NCI-H460 (cell line): Measurements from ENCODE around the gene COMMD3. TPM values are rescaled to one million over a fixed set of nuclear protein-coding genes. Genes with fewer than 3 reads are reported as not detected.
"Not testable (repeated sequence)": the region's sequence is repeated elsewhere in the genome, so short reads cannot be mapped to it uniquely, and the experiment has no call there.

Experiments used
- DNase-seq: peaks from one replicate; pipeline ENCODE4 v3.0.0-alpha.2; 2016; ENCODE audit warnings: low read depth; ENCODE audit errors: extremely low read depth
- total RNA-seq: library from RNA; depleted of rRNA; stranded (reverse); fragments of >200 nt; shearing (Covaris generic); gene quantifications from 2 replicates; pipeline ENCODE4 v1.2.3, GENCODE V29; 2014

Gene COMMD3
- total RNA-seq, 1 experiment from 2014 or later = 35.6 TPM

DNA sequence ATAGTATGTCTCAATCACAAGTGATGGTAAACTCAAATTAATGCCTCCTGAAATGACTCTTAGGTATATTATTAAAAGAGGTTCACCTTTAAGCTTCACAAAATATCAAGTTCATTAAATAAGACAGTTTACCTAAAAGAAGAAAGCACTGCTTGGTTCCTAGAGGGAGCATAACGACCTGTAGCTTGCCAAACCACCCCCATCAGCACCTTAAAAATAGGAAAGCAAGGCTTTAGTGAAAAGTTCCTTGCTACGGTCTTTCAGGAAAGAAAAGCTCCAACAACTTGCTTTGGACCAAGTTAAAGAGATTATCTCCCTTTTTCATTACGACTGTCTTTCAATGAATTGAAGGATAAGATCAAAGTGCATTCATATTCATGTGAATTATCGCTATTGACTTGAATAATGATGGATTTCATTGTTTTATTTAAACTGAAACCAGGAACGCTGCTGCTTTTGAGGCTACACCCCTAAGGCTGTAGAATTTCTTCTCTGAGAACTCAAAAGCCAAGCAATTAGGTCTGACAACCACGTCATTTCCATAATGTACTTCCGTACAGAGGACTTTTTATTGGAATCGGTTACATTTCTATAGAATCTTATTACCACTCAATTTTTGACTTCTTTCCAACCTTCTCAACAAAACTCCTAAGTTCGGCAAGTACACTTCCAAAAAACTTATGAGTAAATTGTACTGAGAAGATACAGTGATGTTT, 22.2 kb downstream of the COMMD3 start:
- no peak for DNase-seq

DNA sequence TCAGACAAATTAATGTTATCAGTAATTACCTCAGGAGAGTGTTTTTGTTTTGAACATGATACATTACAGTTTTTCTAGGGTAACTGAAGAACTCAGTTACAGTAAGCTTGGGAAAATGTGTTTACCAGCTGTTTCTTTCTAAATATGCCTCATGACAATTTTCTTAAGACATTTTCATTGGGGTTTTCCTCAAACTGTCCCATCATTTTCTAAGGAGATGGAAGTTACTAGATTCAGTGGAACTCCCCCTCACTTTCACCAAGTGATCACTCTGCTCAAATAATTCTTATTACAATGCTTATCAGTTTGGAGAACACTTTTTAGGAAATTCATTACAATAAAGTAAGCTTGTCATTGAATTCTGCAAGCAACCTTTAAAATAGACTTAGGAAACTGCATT, 22.7 kb downstream of the COMMD3 start:
- no peak for DNase-seq

DNA sequence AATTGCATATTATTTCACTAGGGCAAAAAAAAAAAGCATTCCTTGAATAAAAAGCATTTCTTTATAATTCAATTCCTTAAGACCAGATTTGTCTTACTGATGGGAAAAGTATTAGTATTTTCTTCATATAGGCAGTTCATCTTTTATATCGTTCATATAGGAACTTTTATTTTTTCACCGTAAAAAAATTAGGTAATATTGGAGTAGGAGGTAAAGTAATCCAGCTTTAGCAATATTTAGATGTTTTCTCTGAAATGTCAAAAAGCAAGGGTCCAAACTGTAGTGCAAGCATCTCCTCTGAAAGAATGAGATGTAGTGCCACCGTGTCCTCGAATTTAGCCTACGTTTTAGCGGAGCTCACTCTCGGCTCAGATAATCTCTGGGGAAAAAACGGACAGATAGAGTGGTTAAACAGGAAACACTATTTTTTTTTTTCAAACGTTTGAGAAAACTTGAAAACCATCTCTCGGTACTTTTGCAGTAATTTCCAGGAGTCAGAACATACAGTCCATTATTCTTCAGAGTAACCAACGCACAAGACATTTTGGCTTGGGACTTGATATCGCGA, 23.7 kb downstream of the COMMD3 start:
- no peak for DNase-seq

DNA sequence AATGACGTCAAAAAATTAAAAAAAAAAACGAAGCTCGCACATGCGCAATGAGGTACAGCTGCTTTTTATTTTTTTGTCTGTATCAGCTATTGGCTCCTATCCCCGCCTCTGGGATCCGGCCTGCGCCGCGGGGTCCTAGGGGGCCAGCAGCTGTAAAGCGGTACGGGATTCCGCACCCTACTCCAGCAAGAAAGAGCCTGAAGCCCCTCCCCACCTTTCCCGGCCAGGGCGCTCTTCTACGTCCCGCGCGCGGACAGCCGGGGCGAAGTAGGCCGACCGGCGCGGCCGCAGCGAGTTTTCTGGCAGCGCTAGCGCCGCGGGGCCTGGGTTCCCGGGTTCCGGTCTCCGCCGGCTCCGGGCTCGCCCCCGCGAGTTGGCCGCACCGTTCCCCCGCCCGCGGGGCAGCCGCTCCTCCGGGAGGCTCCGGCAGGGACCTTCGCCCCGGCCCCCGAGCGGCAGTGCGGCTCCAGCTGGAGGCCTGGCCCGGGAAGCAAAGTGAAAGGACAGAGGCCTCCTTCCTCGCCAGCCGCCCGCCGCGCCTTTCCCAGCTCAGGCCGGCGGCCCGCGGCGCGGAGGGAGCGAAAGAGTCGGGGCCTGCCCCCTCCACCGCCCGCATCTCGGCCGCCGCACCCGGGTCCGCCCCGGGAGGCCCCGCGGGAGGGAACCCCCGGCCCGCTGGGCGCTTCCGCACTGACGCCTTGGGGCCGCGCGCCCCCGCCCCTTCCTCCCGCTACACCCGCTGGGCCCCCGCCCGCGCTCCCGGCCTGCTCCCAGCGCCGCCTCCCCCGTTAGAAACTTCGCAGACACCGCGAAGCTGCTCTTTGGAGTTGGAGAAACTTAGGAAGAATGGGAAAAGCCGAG, 24.4 kb downstream of the COMMD3 start:
- DNase-seq = peak; percentile 64

DNA sequence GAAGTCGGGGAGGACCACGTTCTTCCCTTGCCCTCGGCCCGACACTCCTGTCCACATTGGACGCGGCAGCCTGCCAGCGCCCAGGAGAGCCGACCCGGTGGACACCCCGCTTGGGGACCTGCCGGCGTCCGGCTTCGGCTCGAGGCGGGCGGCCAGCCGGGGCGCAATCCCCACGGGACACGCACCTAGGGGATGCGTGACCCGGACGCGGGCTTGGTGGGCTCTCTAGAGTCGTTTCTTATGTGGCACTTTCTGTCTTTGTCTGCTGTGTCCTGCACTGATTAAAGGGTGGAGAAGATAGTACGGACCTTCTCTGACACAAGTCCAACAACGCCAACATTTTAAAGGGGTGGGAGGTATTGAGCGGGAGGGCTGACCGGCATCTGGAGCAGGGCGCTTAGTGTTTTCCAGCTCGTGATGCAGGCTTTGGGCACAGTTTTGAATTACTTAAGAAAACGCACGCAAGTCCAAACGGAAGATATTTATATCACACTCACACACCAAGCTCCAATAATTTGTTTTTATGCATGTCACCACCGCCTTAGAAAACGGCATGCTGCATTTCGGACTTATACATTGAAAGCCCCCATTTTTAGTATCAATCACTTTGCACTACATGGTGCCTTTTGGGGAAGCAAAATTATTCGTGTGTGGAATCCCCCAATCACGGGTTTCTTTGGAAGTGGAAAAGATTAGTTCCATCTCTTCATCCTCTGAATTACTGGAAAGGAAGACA, 25.2 kb downstream of the COMMD3 start:
- DNase-seq = no peak

DNA sequence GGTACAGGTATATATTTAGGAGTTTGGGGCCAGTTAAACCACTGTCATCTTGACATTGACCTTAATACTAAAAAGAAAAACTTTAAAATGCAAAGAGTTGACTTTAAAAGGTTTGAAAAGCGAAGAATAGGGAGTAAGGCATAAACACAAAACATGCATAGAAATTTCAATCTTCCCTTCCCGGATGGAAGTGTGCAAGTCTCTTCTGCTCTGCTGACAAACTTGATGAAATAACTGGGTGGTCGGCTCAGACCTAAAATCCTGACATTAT, 25.7 kb downstream of the COMMD3 start:
- no peak for DNase-seq

DNA sequence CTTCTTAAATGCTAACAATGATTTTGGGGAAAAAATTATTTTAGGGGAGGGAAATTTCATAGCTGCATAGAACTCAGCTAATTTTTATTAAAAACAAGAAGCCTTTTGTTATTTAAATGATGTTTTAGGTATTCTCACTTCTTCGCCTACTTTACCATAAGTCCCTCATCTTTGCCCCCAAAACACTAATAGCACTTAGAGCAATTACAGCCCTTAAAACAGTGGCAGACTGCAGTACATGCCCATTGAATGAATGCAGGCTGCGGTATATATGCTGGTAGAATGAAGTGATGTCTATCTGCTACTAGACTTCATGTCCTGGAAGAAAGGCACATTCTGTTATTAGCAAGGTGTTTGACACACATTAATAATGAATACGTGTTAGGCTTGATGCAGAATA, 26.2 kb downstream of the COMMD3 start:
- no peak for DNase-seq

DNA sequence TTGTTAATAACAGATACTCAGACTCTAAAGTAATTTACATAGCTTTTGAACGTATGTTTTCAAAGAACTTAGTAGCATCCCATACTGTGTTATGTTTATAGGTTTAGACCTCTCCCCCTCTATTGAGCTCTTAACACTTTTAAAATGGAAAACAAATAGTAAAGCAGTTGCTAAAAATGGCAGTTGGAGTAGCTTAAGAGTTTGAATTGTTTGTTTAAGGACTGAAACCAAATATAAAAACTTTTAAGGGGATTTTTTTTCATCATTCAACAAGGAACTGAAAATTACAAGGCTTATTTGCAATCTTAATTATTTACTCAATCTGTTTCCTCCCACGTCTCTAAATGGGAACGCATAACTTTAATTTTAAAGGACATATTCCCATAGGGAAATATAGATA, 27.5 kb downstream of the COMMD3 start:
- DNase-seq = no peak

DNA sequence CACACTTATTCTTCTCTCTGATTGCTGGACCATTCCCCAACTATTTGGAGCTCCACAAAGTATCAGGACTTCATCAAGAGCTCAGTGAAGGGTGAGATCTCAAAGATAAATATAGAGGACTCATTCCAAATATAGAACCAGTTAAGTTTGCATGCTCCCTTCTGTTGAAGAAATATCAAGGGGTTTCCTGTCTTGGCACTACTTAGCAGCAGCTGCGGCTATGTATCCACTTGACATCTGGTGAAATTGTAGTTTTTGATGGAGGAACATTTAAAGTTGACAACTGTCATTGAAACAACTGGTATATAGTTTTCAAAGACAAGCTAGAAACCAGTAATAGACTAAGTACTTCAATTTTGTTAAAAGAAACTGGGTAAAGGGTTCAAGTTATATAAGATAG, 28.1 kb downstream of the COMMD3 start:
- DNase-seq = no peak

DNA sequence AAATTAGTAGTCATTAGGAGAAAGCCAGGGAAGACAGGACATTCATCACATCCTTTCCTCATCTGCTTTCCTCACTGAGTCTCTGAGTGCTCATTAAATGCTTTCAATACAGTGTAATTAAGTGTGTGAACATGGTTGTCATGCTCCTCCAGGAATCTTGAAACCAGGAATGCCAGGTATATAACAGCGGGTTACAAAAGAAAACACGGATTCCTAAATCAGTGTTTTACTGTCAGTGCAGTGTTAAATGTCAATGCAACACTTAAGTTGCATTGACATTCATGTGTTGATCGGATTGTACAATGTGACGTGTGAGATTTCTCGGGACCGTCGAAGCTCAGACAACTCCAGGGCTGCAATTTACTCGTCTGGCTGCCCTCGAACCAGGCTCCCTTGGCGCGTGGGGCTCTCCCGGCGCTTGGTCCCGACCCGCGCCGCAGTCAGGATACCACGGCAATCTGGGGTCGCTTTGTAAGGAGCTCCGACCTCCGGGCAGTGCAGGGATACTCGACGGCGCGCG, 28.7 kb downstream of the COMMD3 start:
- no peak for DNase-seq

DNA sequence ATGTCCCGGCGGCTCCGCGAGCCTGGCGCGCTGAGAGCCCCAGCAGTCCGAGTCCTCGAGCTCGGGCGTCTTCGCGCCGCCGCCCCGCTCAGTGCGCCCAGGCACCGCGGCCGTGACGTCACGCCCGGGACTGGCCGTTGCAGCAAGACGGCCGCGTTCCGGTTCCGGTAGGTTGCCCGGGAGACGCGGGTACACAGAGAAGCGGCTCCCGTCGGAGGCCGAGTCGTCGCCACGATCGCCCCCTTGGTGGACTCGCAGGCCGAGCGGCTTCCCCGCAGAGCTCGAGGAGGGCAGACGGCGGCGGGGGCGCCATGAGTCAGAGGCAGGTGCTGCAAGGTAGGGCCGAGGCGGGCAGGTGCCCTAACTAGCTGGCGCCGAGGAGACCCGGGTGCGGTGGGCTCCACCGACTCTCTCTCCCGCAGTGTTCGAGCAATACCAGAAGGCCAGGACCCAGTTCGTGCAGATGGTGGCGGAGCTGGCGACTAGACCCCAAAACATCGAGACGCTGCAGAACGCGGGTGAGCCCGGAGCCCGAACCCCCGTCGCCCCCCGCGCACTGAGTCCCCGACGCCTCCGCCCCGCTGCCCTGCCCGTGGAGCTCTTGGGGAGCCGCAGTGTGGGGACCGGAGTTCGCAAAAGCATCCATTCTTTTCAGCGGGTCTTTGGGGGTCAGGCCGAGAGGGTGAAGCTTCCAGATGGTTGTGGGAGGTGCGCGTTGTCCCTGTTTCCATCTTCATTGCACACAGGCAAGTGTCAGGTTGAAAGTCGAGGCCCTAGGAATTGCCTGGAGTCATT, 29.3 kb downstream of the COMMD3 start, which contains the start of gene SPAG6:
Gene SPAG6 (plus strand): TSS at position 196 of the 795 bp plus-strand sequence. CDS start 116 bp downstream, at position 312.
- no peak for DNase-seq

DNA sequence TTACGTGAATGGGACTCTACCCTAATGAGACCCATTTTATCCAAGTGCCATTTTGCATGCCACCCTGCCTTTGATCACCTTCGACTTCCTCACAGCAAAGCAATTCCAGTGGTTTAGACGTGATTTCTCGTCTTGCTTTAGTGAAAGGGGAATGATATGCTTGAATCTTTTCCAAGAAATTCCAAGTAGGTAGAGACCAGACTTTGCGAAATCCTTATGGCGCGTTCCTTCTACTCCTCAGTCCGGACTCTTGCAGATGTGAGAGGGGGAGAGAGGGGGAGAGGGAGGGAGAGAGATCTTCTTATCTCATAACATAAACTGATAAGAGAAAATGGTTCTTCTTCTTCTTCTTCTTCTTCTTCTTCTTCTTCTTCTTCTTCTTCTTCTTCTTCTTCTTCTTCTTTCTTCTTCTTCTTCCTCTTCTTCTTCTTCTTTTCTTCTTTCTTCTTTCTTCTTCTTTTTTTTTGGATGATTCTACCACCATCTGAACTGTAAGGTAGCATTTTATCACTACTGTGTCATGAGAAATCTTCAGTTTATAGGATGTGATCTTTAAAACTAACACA, 30.0 kb downstream of the COMMD3 start:
- DNase-seq = no peak

DNA sequence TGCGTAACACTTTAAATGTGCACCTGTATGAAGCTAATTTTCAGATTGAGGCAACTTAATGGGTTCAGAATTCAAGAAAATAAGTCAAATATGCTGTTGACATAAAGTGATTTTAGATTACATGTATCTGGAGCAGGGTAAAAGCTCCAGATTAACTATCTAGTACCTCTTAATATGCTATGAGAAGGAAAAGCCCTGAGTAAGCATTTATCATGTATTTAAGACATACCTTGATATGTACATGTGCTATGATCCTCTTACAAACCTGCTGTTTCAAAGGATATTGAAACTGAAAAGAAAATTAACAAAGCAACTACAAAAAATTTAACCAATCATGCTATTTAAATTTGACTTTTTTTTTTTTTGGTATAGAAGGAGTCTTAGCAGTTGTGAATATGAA, 33.6 kb downstream of the COMMD3 start:
- no peak for DNase-seq

DNA sequence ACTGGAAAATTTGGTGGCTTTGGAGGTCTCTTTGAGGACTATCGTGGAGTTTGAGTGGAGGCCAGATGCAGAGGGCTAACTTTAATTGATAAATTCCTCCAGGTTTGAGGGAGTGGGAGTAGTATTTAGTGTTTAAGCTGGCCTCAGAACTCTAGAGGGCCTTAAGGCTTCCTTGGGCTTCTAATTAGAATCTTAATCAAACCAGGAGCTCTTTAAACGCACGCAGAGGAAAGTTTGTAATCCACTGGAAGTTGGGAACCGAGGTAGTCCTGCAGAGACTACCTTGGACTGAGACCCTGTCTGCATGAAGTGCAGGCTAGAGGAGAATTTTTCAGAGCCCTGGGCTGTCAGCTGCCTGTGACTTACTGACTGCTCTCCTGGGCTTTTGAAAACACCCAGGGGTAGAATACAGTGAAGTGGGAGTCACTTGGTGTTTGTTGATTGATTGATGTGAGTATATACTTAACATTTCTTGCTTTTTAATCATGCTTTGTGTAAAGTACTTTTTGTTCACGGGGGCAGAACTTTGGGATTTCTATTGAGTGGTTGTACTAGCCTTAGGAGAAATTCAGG, 35.0 kb downstream of the COMMD3 start:
- DNase-seq = no peak

DNA sequence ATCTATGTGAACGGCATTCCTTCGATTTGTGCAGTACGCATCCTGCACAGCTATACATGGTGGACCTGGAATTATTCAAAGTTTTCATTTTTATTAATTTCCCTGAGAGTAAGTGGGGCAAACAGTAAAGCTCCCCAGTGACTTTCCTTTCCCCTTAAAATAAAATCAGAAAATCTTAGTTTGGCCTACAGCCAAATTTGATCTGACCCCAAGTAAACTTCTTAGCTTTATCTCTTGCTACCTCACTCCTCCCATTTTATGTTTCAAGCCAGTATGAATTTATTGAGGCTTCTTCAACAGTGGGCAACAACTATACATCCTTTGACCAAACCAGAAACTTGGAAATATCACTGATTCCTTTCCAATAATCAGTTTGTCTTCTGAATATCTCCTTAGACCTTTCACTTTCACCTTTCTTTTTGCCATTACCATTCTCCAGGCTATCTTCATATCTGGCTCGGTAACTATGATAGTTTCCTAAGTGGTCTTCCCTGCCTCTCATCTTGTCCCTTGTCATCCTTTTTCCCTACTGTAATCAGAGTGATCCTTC, 40.2 kb downstream of the COMMD3 start:
- DNase-seq = no peak

DNA sequence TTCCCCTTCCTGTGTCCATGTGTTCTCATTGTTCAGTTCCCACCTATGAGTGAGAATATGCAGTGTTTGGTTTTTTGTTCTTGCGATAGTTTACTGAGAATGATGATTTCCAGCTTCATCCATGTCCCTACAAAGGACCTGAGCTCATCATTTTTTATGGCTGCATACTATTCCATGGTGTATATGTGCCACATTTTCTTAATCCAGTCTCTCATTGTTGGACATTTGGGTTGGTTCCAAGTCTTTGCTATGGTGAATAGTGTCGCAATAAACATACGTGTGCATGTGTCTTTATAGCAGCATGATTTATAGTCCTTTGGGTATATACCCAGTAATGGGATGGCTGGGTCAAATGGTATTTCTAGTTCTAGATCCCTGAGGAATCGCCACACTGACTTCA, 41.6 kb downstream of the COMMD3 start:
- not testable (repeated sequence) for DNase-seq

DNA sequence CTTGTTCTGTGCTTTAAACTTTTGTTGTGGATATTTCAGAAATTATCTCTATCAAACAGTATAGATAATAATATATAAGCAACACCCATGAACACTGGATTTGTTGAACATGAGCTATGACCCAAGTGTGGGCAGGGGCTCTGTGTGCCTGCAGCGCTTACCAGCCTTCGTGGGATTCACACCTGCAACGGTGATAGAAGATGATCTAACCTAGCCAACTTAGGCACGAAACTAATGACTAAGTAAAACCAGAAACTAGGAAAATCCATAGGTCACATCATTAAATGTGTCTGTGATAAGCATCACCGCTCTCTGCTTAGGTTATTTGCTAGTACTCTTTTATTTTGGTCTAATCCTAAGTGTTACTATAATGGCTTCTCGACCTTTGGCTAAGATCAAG, 47.1 kb downstream of the COMMD3 start:
- no peak for DNase-seq

DNA sequence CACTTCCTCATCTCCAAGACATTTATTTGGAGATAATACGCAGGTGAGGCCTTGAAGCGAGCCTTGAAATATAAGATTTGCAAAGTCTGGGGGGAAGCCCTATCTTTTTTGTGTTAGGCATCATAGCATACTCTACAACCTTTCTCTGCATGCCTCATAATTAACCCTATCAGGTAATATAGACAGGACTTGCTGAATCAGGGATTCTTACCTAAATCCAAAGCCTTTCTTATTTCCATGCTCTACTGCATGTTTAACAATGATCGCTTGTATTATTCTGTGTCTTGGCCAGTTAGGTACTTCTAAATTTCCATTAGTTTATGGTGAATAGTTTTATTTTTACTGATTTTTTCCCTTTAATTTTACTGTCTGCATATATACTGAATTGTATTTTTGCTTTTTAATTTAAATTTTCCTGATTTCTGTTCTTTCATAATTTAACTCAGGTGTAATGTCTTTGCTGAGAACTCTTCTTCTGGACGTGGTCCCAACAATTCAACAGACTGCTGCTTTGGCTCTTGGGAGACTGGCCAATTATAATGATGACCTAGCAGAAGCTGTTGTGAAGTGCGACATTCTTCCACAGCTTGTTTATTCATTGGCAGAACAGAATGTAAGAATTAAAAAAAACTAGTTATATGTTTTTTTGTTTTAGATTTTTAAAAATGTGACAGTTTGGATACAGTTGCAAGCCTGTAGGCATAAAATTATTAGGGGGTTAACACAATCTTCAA, 48.4 kb downstream of the COMMD3 start:
- no peak for DNase-seq

DNA sequence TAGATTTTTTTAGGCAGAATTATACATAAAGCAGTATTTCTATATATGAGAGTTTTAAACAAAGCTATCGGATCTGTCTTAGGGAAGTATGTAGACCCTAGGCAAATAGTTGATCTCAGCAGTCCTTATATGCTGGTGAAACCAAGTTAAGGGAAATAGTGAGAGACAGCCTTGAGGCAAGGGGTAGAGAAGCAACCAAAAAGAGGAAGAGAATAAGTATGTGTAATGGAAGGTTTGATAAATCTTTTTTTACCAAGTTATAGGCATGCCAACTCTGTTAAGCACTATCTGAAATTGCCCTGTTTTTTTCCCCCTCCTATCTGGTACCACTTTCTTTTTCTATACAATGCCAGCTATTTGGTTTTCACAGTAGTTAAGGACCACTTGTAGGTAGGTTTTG, 49.0 kb downstream of the COMMD3 start:
- no peak for DNase-seq
